ENCODE data around the gene TXNL4A. TPM values are rescaled to one million over a fixed set of nuclear protein-coding genes. Genes with fewer than 3 reads are reported as not detected.

The TXNL4A gene
- total RNA-seq, 1 experiment from 2014 or later = 63.4 TPM

DNA sequence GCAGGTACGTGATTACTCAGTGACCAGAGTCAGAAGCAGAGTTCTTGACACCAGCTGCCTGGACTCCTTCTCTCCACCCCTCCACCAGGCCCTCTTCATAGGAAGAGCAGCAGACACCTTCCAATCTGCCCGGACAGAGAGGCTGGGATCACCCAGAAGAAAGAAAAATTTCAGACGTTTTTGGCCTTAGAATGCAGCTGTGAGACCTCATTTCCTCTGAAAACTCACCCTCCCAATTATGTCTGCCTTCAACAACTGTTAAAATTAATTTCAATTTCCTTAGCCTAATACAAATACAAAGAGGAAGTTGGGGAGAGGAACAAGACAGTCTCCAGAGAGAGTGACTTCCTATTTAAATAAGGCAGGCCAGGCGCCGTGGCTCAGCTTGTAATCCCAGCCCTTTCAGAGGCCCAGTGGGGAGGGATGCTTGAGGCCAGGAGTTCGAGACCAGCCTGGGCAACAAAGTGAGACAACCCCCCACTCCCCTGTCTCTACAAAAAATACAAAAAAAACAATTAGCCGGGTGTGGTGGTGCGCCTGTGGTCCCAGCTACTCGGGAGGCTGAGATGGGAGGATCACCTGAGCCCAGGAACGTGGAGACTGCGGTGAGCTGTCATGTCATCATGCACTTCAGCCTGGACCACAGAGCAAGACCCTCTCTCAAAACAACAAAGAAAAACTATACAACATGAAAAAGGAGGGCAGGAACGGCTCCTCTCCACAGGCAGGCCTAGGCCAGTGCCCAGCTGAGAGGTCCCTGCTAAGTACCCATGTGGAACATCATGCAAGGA is 38.5 kb downstream of the TXNL4A start:
- no peak for DNase-seq (ENCODE audit: low spot score)

DNA sequence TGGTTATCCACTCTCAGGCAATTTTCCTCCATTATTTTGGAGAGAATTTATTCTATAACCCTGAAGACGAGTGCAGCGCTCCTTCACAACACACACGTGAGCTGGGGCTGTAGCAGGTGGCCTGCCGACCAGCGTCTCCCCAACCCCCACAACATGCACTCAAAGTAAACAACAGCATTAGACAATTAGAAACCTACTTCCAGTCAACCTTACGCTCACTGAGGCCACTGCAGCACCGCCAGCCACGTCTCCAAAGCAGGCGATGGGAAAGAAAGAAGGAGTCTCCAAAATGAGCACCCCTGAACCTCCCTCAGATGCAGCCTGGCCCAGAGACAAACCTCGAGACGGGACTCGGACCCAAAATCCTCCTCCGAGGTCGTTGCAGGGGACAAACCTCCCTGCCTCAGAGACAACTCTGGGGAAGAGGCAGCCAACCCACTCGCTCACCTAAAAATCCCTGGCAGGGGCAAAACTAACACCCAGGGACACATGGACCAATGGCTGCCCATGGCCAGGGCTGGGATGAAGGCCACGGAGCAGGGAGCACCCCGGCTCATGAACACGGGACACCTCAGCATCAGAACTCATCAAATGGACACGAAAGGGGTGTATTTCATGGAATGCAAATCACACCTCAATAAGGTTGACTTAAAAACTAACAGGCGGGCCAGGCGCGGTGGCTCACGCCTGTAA is 39.5 kb downstream of the TXNL4A start:
- no peak for DNase-seq (ENCODE audit: low spot score)

DNA sequence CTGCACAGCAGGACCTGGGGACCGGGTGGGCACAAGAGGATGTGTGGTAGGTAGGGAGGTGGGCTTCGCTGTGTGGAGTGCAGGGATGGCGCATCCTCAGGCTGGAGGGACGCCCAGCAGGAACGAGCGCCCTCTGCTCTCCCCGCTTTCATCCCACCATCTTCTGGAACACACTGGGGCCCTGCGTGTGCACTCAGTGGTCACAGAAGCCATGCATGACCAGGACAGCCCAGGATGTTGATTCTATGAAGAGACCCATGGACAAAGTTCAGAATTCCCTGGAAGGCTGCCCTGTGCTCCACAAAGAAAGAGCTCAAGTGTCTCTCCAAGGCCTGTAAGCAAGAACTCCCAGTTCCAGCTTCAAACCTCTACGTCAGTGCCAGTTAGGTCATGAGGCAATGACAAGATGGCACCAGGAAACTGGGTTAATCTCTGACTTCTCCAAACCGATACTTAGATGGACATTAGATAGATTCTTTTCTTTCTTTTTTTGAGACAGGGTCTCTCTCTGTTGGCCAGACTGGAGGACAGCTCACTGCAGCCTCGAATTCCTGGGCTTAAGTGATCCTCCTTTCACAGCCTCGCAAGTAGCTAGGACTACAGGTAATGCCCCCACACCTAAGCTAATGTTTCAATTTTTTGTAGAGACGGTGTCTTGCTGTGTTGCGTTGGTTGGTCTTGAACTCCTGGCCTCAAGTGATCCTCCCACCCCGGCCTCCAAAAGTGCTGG is 40.3 kb downstream of the TXNL4A start:
- DNase-seq (ENCODE audit: low spot score) = no peak

DNA sequence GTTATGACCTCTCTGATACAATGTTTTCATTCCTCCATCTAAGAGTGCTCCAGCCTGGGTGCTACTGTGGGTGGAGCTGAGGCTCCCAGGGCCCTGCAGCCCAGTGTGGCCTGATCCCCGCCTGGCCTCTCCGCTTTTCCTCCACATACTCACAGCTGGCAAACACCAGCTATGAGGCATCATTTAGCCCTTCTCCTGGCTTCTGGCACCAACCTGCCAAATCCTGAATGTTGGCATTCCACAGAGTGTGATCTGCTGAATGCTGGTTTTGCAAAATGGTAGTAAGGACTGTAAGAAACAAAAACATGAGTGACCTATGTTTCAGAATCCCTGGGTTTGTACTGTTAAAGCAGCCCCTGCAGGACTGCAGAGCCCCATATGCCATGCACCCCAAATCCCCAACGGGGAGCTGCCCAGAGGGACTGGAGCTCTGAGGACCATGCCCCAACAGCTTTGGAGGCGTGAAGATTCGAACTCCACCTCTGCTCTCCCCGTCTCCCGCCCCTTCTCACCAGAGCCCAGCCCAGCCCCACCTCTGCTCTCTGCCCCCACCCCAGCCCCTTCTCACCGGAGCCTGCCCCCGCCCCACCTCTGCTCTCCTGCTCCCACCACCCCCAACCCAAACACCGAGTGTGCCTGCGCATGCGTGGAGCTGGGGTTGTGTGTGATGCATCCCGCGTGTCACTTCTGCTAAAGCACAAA is 41.2 kb downstream of the TXNL4A start:
- no peak for DNase-seq (ENCODE audit: low spot score)

DNA sequence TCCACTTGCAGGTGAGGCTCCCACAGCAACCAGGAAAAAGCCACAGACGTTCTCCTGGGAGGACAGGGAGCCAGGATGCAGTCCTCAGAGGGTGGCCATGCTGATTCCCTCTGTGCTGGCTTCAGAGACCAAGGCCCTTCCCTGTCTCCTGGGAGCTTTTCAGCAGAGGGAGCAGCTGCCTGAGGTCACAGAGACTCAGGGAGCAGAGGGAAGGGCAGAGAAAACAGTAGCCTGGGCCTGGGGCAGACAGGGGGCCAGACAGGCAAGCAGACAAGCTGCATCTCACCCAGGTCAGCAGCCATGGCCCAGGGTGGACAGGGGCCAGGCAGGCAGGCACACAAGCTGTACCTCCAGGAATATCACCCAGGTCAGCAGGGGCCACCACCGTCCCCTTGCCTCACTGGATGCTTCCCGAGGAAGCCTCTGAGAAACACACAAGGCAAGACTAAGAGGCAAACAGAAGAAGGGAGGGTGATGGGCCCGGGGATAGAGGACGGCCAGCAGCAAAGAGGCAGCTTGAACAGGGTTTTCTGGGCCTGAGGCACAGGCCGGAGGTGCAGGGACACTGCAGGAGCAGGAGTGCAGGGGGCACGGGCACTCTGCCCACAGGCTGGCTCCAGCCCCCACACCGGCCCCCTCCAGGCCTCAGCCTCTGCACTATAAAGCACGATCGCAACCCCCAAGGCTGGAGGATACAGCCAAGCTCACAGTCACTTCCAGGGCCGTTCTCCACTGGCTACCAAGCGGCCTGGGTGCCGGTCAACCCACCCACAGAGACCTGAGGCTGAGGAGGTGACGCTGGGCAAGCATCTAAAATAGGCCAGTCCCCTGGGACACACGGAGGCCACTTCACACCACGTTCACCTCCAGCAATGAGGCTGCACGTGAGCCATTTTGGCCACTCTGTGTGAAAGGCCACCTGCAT is 43.0 kb downstream of the TXNL4A start:
- no peak for DNase-seq (ENCODE audit: low spot score)

DNA sequence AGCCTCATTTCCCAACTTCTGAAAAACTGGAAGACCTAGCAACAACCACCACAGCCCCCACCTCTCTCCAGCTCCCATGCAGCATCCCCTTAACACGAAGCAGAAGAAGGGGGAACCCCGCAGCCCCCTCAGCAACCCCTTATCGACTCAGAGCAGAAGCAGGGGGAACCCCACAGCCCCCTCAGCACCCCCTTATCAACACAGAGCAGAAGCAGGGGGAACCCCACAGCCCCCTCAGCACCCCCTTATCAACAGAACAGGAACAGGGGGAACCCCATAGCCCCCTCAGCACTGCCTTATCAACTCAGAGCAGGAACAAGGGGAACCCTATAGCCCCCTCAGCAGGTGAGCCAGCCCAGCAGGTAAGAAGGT is 43.6 kb downstream of the TXNL4A start:
- DNase-seq (ENCODE audit: low spot score) = no peak

DNA sequence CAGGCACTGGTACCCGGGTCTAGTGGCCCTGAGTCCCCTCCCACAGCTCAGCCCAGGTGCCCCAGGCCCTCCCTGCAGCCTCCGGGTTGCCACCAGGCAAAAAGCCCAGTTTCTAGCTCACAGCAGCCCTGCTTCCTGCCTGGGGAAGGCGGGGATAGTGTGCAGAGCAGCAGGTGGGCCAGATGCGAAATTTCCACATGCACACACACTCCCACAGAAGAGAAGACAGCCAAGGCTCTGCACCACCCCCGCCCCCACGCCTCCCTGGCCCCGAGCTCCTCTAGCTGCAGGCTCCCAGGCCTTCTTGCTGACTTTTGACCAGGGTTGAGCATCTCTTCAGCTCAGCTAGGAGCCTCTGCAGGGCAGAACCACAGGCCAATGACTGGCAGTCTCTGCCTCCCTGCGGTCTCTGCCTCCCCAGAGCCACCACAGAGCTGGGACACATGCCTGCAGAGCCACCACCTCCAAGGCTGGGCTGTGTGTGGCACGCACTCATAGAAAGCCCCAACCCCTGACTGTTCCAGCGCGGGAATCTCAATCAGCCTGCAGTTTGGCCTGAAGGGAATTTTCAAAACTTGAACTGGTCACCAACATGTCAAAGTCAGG is 44.1 kb downstream of the TXNL4A start:
- no peak for DNase-seq (ENCODE audit: low spot score)

DNA sequence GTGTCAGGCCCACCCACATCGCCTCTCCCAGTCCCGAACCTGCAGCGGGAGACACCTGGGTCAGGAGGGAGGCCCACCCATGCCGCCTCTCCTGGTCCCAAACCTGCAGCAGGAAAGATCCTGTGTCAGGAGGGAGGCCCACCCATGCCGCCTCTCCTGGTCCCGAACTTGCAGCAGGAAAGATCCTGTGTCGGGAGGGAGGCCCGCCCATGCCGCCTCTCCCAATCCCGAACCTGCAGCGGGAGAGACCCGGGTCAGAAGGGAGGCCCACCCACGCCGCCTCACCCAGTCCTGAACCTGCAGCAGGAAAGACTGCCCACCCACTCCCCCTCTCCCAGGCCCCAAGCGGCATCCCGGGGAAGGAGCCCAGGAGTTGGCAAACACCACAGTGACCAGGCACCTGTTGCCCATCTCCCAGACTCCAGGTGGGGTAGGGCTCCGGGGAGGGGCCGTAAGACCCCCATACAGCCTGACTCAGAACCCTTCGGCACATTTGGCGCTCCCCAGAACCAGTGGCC is 44.7 kb downstream of the TXNL4A start:
- no peak for DNase-seq (ENCODE audit: low spot score)

DNA sequence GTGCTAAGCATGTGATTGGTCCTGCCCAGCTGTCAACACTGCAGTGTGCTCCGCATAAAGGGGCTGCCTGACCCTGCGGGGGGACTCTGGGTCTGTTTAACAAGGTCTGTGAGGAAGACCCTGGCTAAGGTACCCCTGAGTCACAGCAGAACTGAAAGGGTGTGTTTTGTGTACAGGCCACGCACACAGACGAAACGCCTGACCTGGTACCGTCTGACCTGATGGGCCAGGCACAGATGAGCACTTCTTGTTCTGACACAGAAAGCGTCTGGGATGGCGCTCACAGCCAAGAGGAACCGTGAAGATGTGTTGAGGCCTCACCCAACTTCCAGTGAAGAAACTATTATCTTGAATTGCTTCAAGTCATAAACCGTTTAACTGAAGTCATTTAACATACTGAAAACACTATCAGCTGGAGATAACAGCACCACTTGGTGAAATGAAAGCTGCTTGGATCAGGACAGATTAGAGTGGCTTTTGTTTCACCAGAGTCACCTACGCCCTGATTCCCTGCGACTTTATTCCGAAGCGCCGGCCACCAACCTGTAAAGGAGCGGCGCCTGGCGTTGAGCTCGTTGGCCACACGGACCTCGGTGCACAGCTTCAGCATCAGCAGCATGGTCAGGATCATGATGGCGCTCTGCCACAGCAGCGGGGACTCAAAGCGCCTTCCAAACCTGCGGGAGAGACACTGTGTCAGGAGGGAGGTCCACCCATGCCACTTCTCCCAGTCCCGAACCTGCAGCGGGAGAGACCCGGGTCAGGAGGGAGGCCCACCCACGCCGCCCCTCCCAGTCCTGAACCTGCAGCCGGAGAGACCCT is 45.4 kb downstream of the TXNL4A start:
- no peak for DNase-seq (ENCODE audit: low spot score)

DNA sequence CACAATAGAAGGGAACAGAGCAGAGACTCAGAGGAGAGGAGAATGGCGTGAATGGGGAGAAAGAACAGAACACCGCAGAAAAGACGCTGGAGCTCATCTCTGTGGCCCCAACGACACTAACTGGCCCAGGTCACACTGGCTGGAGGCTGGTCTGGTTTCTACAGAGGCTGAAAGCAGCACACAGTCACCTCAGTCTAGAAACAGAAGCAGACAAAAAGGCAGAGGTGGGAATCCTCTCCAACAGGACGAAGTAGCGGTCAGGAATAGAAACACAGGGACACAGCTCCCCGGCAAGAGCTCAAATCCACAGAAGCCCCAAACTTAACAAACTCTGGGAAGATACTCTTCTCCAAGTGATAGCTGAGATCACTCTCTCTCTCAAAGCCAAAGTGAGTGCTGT is 46.2 kb downstream of the TXNL4A start:
- no peak for DNase-seq (ENCODE audit: low spot score)

DNA sequence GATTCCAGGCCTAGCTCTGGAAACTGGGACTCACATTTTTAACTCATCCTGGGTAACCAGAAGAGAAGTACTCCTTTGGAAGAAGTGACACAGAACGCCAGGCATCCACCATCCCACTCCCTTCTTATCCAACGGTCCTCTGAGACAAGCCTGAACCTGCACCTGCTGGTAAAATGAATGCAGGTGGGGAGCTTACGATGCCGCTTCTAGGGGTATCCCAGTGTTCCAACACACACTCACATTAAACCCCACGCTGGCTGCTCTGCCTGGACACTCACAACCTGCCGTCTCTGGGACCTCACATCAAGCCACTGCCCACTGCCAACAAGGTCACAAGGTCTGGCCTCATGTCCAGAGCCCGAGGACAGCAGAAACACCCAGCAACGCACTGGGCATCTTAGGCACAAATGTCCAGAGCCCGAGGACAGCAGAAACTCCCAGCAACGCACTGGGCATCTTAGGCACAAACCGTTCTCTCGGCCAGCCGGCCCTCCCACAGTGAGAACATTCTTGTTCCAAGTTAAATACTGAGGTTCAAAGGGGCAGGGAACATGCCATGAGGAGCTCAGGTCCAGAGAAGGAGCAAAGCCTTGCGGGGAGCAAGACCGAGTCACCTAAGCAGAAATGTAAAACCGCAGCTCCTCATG is 46.8 kb downstream of the TXNL4A start:
- DNase-seq (ENCODE audit: low spot score) = no peak

DNA sequence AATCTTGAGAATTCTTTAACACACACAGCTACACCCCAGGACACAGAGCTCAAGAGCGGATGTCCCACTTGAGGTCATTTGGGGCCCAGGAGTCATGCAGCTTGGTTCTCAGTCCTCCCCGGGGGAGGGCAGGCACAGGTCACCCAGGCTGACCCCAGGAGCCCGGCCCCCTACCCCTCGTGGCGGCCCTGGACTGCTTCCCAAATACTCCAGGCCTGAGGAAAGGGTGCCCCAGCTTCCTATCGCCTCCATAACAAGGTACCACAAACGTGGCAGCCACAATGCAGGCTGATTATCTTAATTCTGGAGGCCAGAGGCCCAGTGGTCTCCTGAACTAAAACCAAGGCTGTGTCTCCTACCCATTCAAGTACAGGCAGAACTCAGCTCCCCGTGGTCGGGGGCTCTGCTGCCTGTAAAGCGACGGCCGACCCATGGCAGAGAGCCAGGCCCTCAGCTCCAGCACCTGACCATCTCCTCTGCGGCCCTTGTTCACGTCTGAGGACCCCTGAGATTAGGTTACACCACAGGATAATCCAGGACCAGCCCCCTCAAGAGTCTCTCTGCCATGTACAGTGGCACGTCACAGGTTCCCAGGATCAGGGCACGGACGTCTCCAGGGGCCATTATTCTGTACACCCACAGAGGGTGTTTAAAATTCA is 47.4 kb downstream of the TXNL4A start:
- no peak for DNase-seq (ENCODE audit: low spot score)

DNA sequence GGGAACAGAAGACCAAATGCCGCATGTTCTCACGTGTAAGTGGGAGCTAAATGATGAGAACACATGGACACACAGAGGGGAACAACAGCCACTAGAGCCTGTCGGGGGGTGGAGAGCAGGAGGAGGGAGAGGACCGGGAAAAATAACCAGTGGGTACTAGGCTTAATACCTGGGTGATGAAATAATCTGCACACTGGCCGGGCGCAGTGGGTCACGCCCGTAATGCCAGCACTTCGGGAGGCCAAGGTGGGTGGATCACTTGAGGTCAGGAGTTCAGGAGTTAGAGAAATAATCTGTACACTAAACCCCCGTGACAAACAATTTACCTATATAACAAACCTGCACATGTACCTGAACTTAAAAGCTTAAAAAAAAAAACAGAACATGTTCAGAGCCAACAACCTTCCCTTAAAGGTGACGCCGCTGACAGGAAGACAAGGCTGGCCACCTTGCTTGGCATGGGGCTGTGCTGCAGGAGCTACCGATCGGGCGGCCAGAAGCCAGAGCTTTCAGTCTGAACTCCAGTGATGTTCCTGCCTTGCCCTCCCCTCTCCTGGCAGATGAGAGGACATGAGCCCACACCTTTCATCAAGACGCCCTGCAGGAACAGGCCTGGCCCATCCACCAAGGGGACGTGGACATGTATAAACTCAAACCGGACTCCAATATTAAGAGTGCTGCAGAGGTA is 48.1 kb downstream of the TXNL4A start:
- DNase-seq (ENCODE audit: low spot score) = no peak

DNA sequence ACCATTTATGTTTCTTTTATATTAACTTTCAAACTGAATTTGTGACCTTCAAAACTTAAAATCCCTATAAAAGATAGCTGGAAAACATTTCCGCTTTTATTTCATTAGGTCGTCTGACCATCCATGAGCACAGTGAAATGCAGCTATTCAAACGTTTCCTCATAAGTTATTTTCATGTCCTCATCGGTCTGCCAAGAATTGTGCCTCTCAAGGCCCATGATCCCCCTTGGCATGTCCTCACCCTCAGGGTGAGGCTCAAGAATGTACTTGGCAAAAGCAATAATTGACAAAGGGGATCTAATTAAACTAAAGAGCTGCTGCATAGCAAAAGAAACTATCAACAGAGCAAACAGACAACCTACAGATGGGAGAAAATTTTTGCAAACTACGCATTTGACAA is 49.3 kb downstream of the TXNL4A start:
- DNase-seq (ENCODE audit: low spot score) = no peak

DNA sequence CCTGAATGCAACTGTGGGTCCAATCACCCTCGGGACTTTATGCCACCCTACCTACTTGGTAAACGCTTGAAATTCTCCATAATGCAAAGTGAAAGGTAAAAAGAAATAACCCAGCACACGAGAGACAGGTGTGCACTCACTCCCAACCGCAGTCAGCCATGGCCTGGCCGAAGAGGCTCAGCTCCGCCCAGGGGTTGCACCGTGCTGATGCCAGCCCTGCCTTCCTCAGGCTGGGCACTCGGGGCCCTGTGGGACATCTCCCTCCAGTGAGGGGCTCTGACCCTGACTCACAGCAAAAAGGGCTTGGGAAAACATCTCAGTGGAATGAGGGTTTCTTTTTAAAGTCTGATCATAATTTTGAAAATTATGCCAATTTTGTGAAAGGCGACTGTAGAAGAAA is 50.2 kb downstream of the TXNL4A start:
- no peak for DNase-seq (ENCODE audit: low spot score)

DNA sequence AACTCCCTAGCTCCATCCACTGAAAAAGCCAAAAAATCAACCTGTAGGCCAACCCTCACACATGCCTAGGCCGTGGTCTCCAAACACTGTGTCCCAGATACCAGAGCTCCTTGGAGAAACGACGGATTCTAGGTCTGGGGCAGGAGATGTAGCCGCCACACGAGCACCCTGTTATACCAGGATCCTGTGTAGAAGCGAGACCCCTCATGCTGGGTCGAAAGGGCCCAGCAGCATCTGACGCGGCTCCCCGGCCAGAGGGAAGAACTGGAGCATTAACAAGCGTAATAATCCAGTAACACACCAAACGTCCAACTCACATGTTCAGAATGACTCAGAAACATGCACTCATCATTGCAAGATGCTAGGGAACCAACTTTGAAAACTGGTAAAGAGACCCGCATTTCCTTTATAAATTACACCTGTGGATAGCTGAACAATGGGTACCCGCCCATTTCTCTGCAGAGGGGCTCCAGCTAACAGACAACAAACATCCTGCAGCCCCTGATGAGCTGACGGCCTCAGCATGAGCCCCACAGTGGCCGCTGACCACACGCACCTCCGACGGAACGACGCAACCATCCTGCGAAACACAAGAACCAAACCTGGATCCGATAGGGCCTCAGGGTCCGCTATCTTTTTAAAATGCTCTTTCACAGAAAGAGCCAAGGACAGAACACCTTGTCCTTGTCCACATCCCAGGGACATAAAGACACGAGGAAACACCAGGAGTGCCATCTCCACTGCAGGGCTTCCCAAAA is 51.1 kb downstream of the TXNL4A start:
- no peak for DNase-seq (ENCODE audit: low spot score)

DNA sequence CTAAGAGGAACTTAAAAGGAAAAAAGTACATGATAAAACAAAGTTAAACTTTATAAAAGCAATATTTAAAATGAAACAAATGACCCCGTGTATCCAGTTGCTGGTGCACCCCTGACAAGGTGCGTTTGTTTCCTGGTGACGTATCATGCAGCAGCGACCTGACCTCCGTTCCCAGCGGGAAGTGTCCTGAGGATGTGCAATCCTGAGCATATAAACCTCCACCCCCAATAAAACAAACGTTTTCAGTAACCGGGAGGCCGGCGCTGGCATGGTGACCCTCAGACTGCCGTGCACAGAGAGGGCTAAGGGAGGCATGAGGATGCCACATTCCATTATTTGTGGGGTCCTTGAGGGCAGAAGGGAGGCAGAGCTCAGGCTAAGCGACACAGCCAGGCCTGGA is 51.7 kb downstream of the TXNL4A start:
- DNase-seq (ENCODE audit: low spot score) = no peak
